AG04450 (cell line): Measurements from ENCODE around the gene PWP1. TPM values are rescaled to one million over a fixed set of nuclear protein-coding genes. Genes with fewer than 3 reads are reported as not detected.
"Not testable (repeated sequence)": the region's sequence is repeated elsewhere in the genome, so short reads cannot be mapped to it uniquely, and the experiment has no call there.

Experiments used
- CTCF ChIA-PET: fragments of 300-600, 350-600 bp; formaldehyde crosslinking; extraction: SDS; loops from one replicate; lab custom pipeline; 2022; ENCODE audit warnings: antibody characterized with exemption, inconsistent platforms; lab: Charles Lee
- POLR2A ChIA-PET: fragments of 350-600 bp; formaldehyde crosslinking; extraction: SDS; loops from one replicate; lab custom pipeline; 2021; ENCODE audit warnings: antibody characterized with exemption, inconsistent platforms; lab: Yijun Ruan, JAX
- DNase-seq: peaks from one replicate; pipeline ENCODE4 v3.0.0-alpha.2; 2011; ENCODE audit warnings: low read depth, low spot score
- H3K27ac ChIP-seq: one replicate; pipeline ENCODE4 v1.5.1; 2012; ENCODE audit warnings: low read depth, low read length, control low read depth
- H3K27me3 ChIP-seq: one replicate; pipeline ENCODE4 v1.6.0; 2012; ENCODE audit warnings: low read length; ENCODE audit not compliant: control insufficient read depth, insufficient read depth
- H3K4me3 ChIP-seq: 2 replicates; pipeline ENCODE4 v1.5.1; 2011; ENCODE audit warnings: mild to moderate bottlenecking, low read depth, low read length, control low read depth
- H3K9me3 ChIP-seq: 2 replicates; pipeline ENCODE4 v1.5.1; 2012; ENCODE audit warnings: low read length; ENCODE audit not compliant: control insufficient read depth, insufficient read depth
- CTCF ChIP-seq: IDR thresholded peaks from 2 replicates; pipeline ENCODE4 v1.5.1; 2011; ENCODE audit warnings: low read depth, low read length, control low read depth, inconsistent platforms
- polyA plus RNA-seq: library from polyadenylated mRNA; depleted of rRNA; stranded (reverse); fragments of >200 nt; gene quantifications from 2 replicates; pipeline ENCODE4 v1.2.3, GENCODE V29; 2011

PWP1 gene
- polyA plus RNA-seq, 1 experiment: 115 TPM

- ChIA-PET CTCF (interaction anchor here (0.7 to 1.8 kb wide), 4 partner anchors 8 to 201 kb away, joined by 3 to 17 read pairs (median 4); no protein-coding TSS in a partner anchor), POLR2A (no interaction called here)
- H3K4me3 ChIP-seq: no peak overlapping the region
- no peak overlapping the region for H3K27ac ChIP-seq
- DNase-seq: no peak
- H3K27me3 ChIP-seq: peaks cover 5% of the 10 kb centered on the region
- no peaks in the 10 kb centered on the region; the same call in 1 of the 2 replicates for H3K9me3 ChIP-seq
- no peak for TF ChIP-seq CTCF
These were observed 1.4 kb upstream of the PWP1 start for GRCh38 chr12:107684029-107684795.

GRCh38 chr12:107684990-107685359 is 624 bp upstream of the PWP1 start:
- Histone ChIP-seq H3K27ac (no peak overlapping the region), H3K9me3 (no peaks in the 10 kb centered on the region; the same call in 1 of the 2 replicates), H3K27me3 (no peaks in the 10 kb centered on the region), H3K4me3 (peak overlapping the region; percentile 98)
- ChIA-PET POLR2A (interaction anchor here (0.7 kb wide), 1 partner anchor 34 kb away, joined by 4 read pairs; no protein-coding TSS in a partner anchor), CTCF (interaction anchor here (0.6 to 1.8 kb wide), 4 partner anchors 9 to 200 kb away, joined by 3 to 17 read pairs (median 4); no protein-coding TSS in a partner anchor)
- TF ChIP-seq CTCF: no peak
- no peak for DNase-seq

- peak; percentile 40 for TF ChIP-seq CTCF
- CTCF ChIA-PET: interaction anchor here (0.6 to 3.8 kb wide), 13 partner anchors 11 to 1070 kb away, joined by 3 to 30 read pairs (median 5); no protein-coding TSS in a partner anchor
These were observed 10.2 kb downstream of the PWP1 start for GRCh38 chr12:107695772-107696171.

GRCh38 chr12:107702106-107702505 is 16.5 kb downstream of the PWP1 start:
- Histone ChIP-seq H3K27ac (no peak overlapping the region), H3K27me3 (no peaks in the 10 kb centered on the region), H3K9me3 (no peaks in the 10 kb centered on the region), H3K4me3 (no peak overlapping the region)
- no peak for DNase-seq
- CTCF ChIA-PET: interaction anchor here (1.2 kb wide), 1 partner anchor 26 kb away, joined by 7 read pairs; no protein-coding TSS in a partner anchor
- POLR2A ChIA-PET: no interaction called here
- no peak for TF ChIP-seq CTCF

More at GRCh38 chr12:107695772-107696171, 10.2 kb downstream of the PWP1 start:
- POLR2A ChIA-PET, H3K27ac ChIP-seq, DNase-seq, H3K4me3 ChIP-seq, H3K27me3 ChIP-seq, H3K9me3 ChIP-seq: not testable (repeated sequence)

- H3K27ac ChIP-seq: no peak overlapping the region
- no peaks in the 10 kb centered on the region for H3K9me3 ChIP-seq
- POLR2A ChIA-PET: no interaction called here
- H3K27me3 ChIP-seq: no peaks in the 10 kb centered on the region
- DNase-seq: no peak
- no peak overlapping the region for H3K4me3 ChIP-seq
- no peak for TF ChIP-seq CTCF
- CTCF ChIA-PET: interaction anchor here (1.4 kb wide), 1 partner anchor 28 kb away, joined by 4 read pairs; no protein-coding TSS in a partner anchor
These were observed 18.4 kb downstream of the PWP1 start for GRCh38 chr12:107704041-107704440.

GRCh38 chr12:107705522-107705921 is 19.9 kb downstream of the PWP1 start:
- H3K9me3 ChIP-seq, H3K4me3 ChIP-seq, H3K27ac ChIP-seq, DNase-seq, POLR2A ChIA-PET, H3K27me3 ChIP-seq, CTCF ChIA-PET: not testable (repeated sequence)
